Caco-2 (cell line): Measurements from ENCODE around the gene MORN1. TPM values are rescaled to one million over a fixed set of nuclear protein-coding genes. Genes with fewer than 3 reads are reported as not detected.

Experiments used
- BruUV-seq: library from RNA; stranded (reverse); fragments of 400-500 nt; replicated peaks from 2 replicates; lab custom pipeline; 2021; lab: Mats Ljungman, UMichigan
- CTCF ChIA-PET: fragments of 300-600 bp; sonication (Branson Sonifier 250); formaldehyde crosslinking; loops from one replicate; lab custom pipeline; 2022; ENCODE audit warnings: antibody characterized with exemption; lab: Charles Lee
- POLR2A ChIA-PET: fragments of 300-600 bp; sonication (Branson Sonifier 250); formaldehyde crosslinking; loops from one replicate; lab custom pipeline; 2022; ENCODE audit warnings: antibody characterized with exemption; lab: Charles Lee
- DNase-seq, 2 experiments: peaks; one replicate each; pipeline versions ENCODE4 v3.0.0 to v3.0.0-alpha.2; 2020 to 2022
- H3K27me3 ChIP-seq: replicated peaks from 2 replicates; pipeline ENCODE4 v1.6.0; 2011; ENCODE audit warnings: low read length; ENCODE audit not compliant: control insufficient read depth, insufficient read depth
- H3K36me3 ChIP-seq: 2 replicates; pipeline ENCODE4 v1.5.1; 2011; ENCODE audit warnings: low read length; ENCODE audit not compliant: control insufficient read depth, insufficient read depth
- H3K4me1 ChIP-seq: fragments of 250-450 bp; sonication (Bioruptor Pico); 2 replicates; pipeline ENCODE4 v1.5.1; 2020; ENCODE audit warnings: mild to moderate bottlenecking
- H3K4me3 ChIP-seq: 2 replicates; pipeline ENCODE4 v1.5.1; 2011; ENCODE audit warnings: low read depth, mild to moderate bottlenecking, control low read depth, low read length
- H3K9me3 ChIP-seq: fragments of 250-450 bp; sonication (Bioruptor Pico); 2 replicates; pipeline ENCODE4 v1.5.1; 2020; ENCODE audit warnings: mild to moderate bottlenecking, moderate library complexity
- H3K27ac Mint-ChIP-seq: one replicate; pipeline ENCODE4 v1.8.0; 2022; ENCODE audit warnings: mixed read lengths; ENCODE audit not compliant: unreplicated experiment
- H3K27me3 Mint-ChIP-seq: one replicate; pipeline ENCODE4 v1.8.0; 2022; ENCODE audit warnings: mixed read lengths; ENCODE audit not compliant: insufficient read depth, unreplicated experiment
- H3K36me3 Mint-ChIP-seq: one replicate; pipeline ENCODE4 v1.8.0; 2022; ENCODE audit warnings: mild to moderate bottlenecking, mixed read lengths; ENCODE audit not compliant: insufficient read depth, unreplicated experiment
- H3K4me1 Mint-ChIP-seq: one replicate; pipeline ENCODE4 v1.8.0; 2022; ENCODE audit warnings: low read depth, mixed read lengths; ENCODE audit not compliant: unreplicated experiment
- H3K4me3 Mint-ChIP-seq: one replicate; pipeline ENCODE4 v1.8.0; 2022; ENCODE audit warnings: mild to moderate bottlenecking, moderate library complexity, mixed read lengths; ENCODE audit not compliant: unreplicated experiment
- H3K9me3 Mint-ChIP-seq: one replicate; pipeline ENCODE4 v1.8.0; 2022; ENCODE audit warnings: mixed read lengths; ENCODE audit not compliant: unreplicated experiment
- intact Hi-C: fragments of 100-400 bp; cut with micrococcal nuclease; formaldehyde crosslinking; loops from one replicate; pipeline ENCODE4 v1.10.0; 2022; ENCODE audit not compliant: unreplicated experiment
- total RNA-seq: library from RNA; stranded (reverse); gene quantifications from 2 replicates; pipeline ENCODE4 v1.2.3, GENCODE V29; 2022
- TF ChIP-seq, protein P1 (sequence below), 2 experiments: fragments of 200-600 bp in 1 of 2; IDR thresholded peaks; 1 replicate in 1 of 2; 2 replicates in 1 of 2; pipeline versions ENCODE4 v1.5.1 to v1.8.0; 2011 to 2022; ENCODE audit warnings: antibody characterized with exemption in 1 of 2, control low read depth in 1 of 2, inconsistent platforms in 1 of 2, low read depth in 1 of 2, low read length in 1 of 2, mild to moderate bottlenecking in 1 of 2, moderate library complexity in 1 of 2; ENCODE audit not compliant: insufficient read depth in 1 of 2, severe bottlenecking in 1 of 2, unreplicated experiment in 1 of 2

MORN1 gene
- total RNA-seq, 1 experiment from 2014 or later, result 8.6 TPM

DNA sequence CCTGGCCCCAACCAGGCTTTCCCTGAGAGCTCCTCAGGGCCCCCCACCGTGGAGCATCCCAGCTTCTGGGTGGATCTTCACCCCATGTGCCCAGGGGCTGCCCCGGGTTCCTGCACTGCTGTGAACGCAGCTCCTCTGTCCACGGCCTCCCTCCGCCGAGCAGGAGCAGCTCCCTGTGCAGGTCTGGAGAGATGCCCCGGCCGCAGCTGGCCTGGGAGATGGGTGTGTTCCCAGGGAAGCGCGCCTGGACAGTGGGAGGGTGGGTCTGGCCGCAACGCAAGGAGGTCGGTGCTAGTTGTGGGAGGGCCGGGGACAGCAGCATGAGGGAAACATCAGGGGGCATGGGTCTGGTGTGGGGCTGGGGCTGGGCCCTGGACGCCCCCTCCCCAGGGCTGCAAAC is 71.3 kb downstream of the MORN1 start:
- no TSS peak for BruUV-seq
- DNase-seq, result no peak
- ChIA-PET POLR2A (no interaction called here), CTCF (no interaction called here)
- Mint-ChIP-seq H3K4me3 (no peak overlapping the region), H3K27ac (no peak overlapping the region), H3K27me3 (peaks cover 1% of the 10 kb centered on the region), H3K9me3 (peaks cover 4% of the 10 kb centered on the region), H3K36me3 (no peaks in the 10 kb centered on the region), H3K4me1 (no peaks in the 10 kb centered on the region)
- Histone ChIP-seq H3K9me3 (no peaks in the 10 kb centered on the region), H3K4me1 (peaks cover 5% of the 10 kb centered on the region; the same call in 1 of the 2 replicates), H3K36me3 (no peaks in the 10 kb centered on the region), H3K27me3 (no peaks in the 10 kb centered on the region), H3K4me3 (no peak overlapping the region)
- TF ChIP-seq, protein P1, sequence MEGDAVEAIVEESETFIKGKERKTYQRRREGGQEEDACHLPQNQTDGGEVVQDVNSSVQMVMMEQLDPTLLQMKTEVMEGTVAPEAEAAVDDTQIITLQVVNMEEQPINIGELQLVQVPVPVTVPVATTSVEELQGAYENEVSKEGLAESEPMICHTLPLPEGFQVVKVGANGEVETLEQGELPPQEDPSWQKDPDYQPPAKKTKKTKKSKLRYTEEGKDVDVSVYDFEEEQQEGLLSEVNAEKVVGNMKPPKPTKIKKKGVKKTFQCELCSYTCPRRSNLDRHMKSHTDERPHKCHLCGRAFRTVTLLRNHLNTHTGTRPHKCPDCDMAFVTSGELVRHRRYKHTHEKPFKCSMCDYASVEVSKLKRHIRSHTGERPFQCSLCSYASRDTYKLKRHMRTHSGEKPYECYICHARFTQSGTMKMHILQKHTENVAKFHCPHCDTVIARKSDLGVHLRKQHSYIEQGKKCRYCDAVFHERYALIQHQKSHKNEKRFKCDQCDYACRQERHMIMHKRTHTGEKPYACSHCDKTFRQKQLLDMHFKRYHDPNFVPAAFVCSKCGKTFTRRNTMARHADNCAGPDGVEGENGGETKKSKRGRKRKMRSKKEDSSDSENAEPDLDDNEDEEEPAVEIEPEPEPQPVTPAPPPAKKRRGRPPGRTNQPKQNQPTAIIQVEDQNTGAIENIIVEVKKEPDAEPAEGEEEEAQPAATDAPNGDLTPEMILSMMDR (IDR thresholded peaks at IDR 0.05; ENCODE audit: insufficient read depth in 1 of 2, low read depth in 1 of 2, low read length in 1 of 2, severe bottlenecking in 1 of 2, unreplicated experiment in 1 of 2), result no peak
- intact Hi-C loops, result no loop called here

DNA sequence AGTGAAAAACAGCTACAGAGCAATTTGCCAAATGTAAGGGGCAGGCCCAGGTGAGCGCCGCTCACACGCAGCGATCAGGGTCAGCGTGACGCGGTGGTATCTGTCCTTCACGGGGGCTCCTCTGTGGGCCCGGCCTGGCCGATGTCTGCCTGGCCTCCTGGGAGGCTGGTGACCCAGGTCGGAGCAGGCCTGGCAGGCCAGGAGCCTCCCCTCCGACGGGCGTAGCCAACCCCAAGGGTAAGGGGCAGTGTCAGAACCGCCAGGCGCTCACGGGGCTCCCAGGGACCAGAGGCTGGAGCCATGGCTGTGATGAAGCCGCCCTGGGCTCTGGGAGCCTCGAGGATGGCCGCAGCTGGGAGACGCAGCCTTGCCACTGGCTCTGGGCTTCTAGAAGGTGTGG is 72.1 kb downstream of the MORN1 start:
- no peak overlapping the region for H3K4me3 Mint-ChIP-seq
- no peaks in the 10 kb centered on the region for H3K36me3 ChIP-seq
- no peaks in the 10 kb centered on the region for H3K9me3 Mint-ChIP-seq
- intact Hi-C loops, result loop anchor here (10.0 kb wide), 2 partner anchors 64 to 94 kb away; partner anchors contain the start of gene SKI
- H3K36me3 Mint-ChIP-seq, result no peaks in the 10 kb centered on the region
- no TSS peak for BruUV-seq
- POLR2A ChIA-PET, result no interaction called here
- peaks cover 5% of the 10 kb centered on the region; the same call in 1 of the 2 replicates for H3K4me1 ChIP-seq
- no peak overlapping the region for H3K4me3 ChIP-seq
- no peaks in the 10 kb centered on the region for H3K4me1 Mint-ChIP-seq
- CTCF ChIA-PET, result no interaction called here
- H3K27me3 ChIP-seq, result no peaks in the 10 kb centered on the region
- DNase-seq, result no peak
- H3K27ac Mint-ChIP-seq, result no peak overlapping the region
- TF ChIP-seq, protein P1 (IDR thresholded peaks at IDR 0.05; ENCODE audit: insufficient read depth in 1 of 2, low read depth in 1 of 2, low read length in 1 of 2, severe bottlenecking in 1 of 2, unreplicated experiment in 1 of 2), result no peak
- no peaks in the 10 kb centered on the region for H3K27me3 Mint-ChIP-seq
- H3K9me3 ChIP-seq, result no peaks in the 10 kb centered on the region

DNA sequence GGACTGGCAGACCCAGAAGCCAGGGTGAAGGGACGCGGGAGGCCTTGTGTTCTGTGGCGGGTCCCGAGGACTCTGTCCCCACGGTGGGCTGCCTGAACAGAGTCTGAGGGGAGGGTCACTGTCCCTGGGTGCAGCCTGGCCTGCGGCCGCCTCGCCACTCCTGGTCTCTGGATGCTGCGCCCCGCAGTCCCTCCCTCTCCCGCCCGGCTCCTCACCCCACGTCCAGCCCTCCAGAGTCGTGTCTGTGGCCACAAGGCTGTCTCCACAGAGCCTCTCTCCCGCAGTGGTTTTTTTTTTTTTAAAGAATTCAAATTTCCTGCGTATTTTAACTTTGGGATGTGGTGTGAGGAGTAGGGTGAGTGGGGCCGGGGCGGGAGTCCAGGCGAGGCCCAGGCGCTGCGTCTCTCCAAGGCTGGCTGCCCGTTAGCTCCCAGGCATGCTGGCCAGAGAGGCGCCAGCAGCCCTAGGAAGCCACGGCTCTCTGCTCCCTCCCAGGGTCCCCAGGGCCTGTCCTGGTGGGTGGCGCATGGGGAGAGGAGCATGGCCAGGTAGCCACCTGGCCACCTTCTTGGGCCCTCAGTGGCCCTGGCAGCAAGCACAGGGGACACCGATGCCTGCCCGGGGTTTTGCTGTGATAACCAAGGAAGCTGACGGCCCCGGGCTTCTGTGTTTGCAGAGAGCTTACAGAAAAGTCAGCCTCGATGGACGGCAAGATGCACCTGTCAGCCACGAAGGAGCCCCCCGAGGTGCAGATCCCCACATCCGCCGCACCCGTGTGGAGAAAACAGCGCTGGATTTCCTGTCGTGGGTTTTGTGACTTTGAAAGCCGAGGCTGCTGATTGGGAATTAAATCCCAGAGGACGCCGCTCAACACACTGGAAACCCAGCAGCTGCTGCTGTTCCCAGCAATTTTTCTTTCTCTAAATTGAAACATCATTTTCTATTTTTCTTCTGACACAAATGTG is 72.8 kb downstream of the MORN1 start:
- Histone ChIP-seq H3K36me3 (no peaks in the 10 kb centered on the region), H3K9me3 (no peaks in the 10 kb centered on the region), H3K4me1 (peaks cover 5% of the 10 kb centered on the region; the same call in 1 of the 2 replicates), H3K4me3 (no peak overlapping the region), H3K27me3 (no peaks in the 10 kb centered on the region)
- TF ChIP-seq, protein P1 (IDR thresholded peaks at IDR 0.05; ENCODE audit: insufficient read depth in 1 of 2, low read depth in 1 of 2, low read length in 1 of 2, severe bottlenecking in 1 of 2, unreplicated experiment in 1 of 2), result no peak
- DNase-seq, result no peak
- no peaks in the 10 kb centered on the region for H3K4me1 Mint-ChIP-seq
- no peak overlapping the region for H3K27ac Mint-ChIP-seq
- intact Hi-C loops, result loop anchor here (10.0 kb wide), 2 partner anchors 64 to 94 kb away; partner anchors contain the start of gene SKI
- peaks cover 2% of the 10 kb centered on the region for H3K36me3 Mint-ChIP-seq
- H3K9me3 Mint-ChIP-seq, result no peaks in the 10 kb centered on the region
- POLR2A ChIA-PET, result no interaction called here
- no TSS peak for BruUV-seq
- CTCF ChIA-PET, result no interaction called here
- H3K4me3 Mint-ChIP-seq, result no peak overlapping the region
- no peaks in the 10 kb centered on the region for H3K27me3 Mint-ChIP-seq
